H9 (cell line): ENCODE results near the gene CENPB. TPM values are rescaled to one million over a fixed set of nuclear protein-coding genes. Genes with fewer than 3 reads are reported as not detected.
A peak's percentile ranks its signal among the peaks of the same experiment; 100 is the strongest.

Experiments used
- DNase-seq: peaks from one replicate; pipeline ENCODE4 v3.0.0-alpha.2; 2017
- H2AFZ ChIP-seq: one replicate; pipeline ENCODE4 v1.6.1; 2013; ENCODE audit warnings: mild to moderate bottlenecking, low read length, control low read depth, moderate library complexity
- H2AK5ac ChIP-seq: 2 replicates; pipeline ENCODE4 v1.6.1; 2013; ENCODE audit warnings: low read length, control low read depth, mixed read lengths; ENCODE audit not compliant: insufficient read length
- H2BK120ac ChIP-seq: one replicate; pipeline ENCODE4 v1.6.1; 2013; ENCODE audit warnings: low read depth, mild to moderate bottlenecking, low read length, control low read depth, inconsistent platforms; ENCODE audit not compliant: poor library complexity, severe bottlenecking
- H2BK12ac ChIP-seq: 2 replicates; pipeline ENCODE4 v1.6.1; 2013; ENCODE audit warnings: low read length, control low read depth, mixed read lengths, low read depth; ENCODE audit not compliant: insufficient read length
- H2BK15ac ChIP-seq: 2 replicates; pipeline ENCODE4 v1.6.1; 2013; ENCODE audit warnings: low read depth, low read length, control low read depth
- H2BK20ac ChIP-seq: one replicate; pipeline ENCODE4 v1.6.1; 2013; ENCODE audit warnings: low read depth, mild to moderate bottlenecking, low read length, control low read depth, inconsistent platforms; ENCODE audit not compliant: poor library complexity, severe bottlenecking
- H2BK5ac ChIP-seq: 2 replicates; pipeline ENCODE4 v1.6.1; 2013; ENCODE audit warnings: low read length, control low read depth, mixed read lengths; ENCODE audit not compliant: insufficient read length
- H3K14ac ChIP-seq: 2 replicates; pipeline ENCODE4 v1.6.1; 2013; ENCODE audit warnings: low read length, control low read depth; ENCODE audit not compliant: insufficient read depth
- H3K18ac ChIP-seq: 2 replicates; pipeline ENCODE4 v1.6.1; 2013; ENCODE audit warnings: low read depth, mild to moderate bottlenecking, mixed read lengths, low read length, control low read depth; ENCODE audit not compliant: insufficient read length
- H3K23ac ChIP-seq: 2 replicates; pipeline ENCODE4 v1.6.1; 2013; ENCODE audit warnings: low read length, control low read depth, mixed read lengths, low read depth; ENCODE audit not compliant: insufficient read length
- H3K23me2 ChIP-seq: 2 replicates; pipeline ENCODE4 v1.6.1; 2013; ENCODE audit warnings: low read depth, mild to moderate bottlenecking, mixed read lengths, low read length, control low read depth; ENCODE audit not compliant: insufficient read length, poor library complexity, severe bottlenecking
- H3K27ac ChIP-seq: 2 replicates; pipeline ENCODE4 v1.5.1; 2013; ENCODE audit warnings: low read length, control low read depth, mixed read lengths, low read depth; ENCODE audit not compliant: insufficient read length
- H3K27me3 ChIP-seq: 2 replicates; pipeline ENCODE4 v1.6.1; 2013; ENCODE audit warnings: low read length, control low read depth, inconsistent platforms; ENCODE audit not compliant: insufficient read depth
- H3K4ac ChIP-seq: 2 replicates; pipeline ENCODE4 v1.6.1; 2013; ENCODE audit warnings: low read depth, mild to moderate bottlenecking, control low read depth, inconsistent platforms, low read length, moderate library complexity
- H3K4me1 ChIP-seq: 2 replicates; pipeline ENCODE4 v1.6.1; 2013; ENCODE audit warnings: low read length, control low read depth, inconsistent platforms; ENCODE audit not compliant: insufficient read depth
- H3K4me2 ChIP-seq: 2 replicates; pipeline ENCODE4 v1.6.1; 2013; ENCODE audit warnings: low read length, control low read depth, mixed read lengths; ENCODE audit not compliant: insufficient read length, insufficient read depth
- H3K56ac ChIP-seq: 2 replicates; pipeline ENCODE4 v1.6.1; 2013; ENCODE audit warnings: low read depth, mild to moderate bottlenecking, mixed read lengths, low read length, control low read depth; ENCODE audit not compliant: insufficient read length
- H3K79me1 ChIP-seq: 2 replicates; pipeline ENCODE4 v1.6.1; 2013; ENCODE audit warnings: low read depth, mild to moderate bottlenecking, moderate library complexity, low read length, control low read depth, inconsistent platforms; ENCODE audit not compliant: insufficient read depth, poor library complexity, severe bottlenecking
- H3K79me2 ChIP-seq: 2 replicates; pipeline ENCODE4 v1.6.1; 2013; ENCODE audit warnings: low read length, control low read depth, inconsistent platforms; ENCODE audit not compliant: insufficient read depth
- H3K9ac ChIP-seq: 2 replicates; pipeline ENCODE4 v1.6.1; 2013; ENCODE audit warnings: low read length, control low read depth, mixed read lengths; ENCODE audit not compliant: insufficient read length; ENCODE audit errors: extremely low read depth
- H3K9me3 ChIP-seq: one replicate; pipeline ENCODE4 v1.6.1; 2013; ENCODE audit warnings: low read depth, low read length, inconsistent platforms; ENCODE audit not compliant: control insufficient read depth
- H3T11ph ChIP-seq: one replicate; pipeline ENCODE4 v1.6.1; 2013; ENCODE audit warnings: mild to moderate bottlenecking, low read length, control low read depth, inconsistent platforms
- H4K20me1 ChIP-seq: one replicate; pipeline ENCODE4 v1.6.1; 2013; ENCODE audit not compliant: control insufficient read depth, insufficient read length, insufficient read depth
- H4K5ac ChIP-seq: 2 replicates; pipeline ENCODE4 v1.6.1; 2013; ENCODE audit warnings: low read depth, mild to moderate bottlenecking, mixed read lengths, low read length, control low read depth; ENCODE audit not compliant: insufficient read length
- H4K8ac ChIP-seq: replicated peaks from 2 replicates; pipeline ENCODE4 v1.6.1; 2013; ENCODE audit warnings: low read length, control low read depth, mixed read lengths, low read depth; ENCODE audit not compliant: insufficient read length
- H4K91ac ChIP-seq: 2 replicates; pipeline ENCODE4 v1.6.1; 2013; ENCODE audit warnings: low read depth, mild to moderate bottlenecking, moderate library complexity, mixed read lengths, low read length, control low read depth; ENCODE audit not compliant: insufficient read length
- H3K27ac Mint-ChIP-seq, 3 experiments: 2 replicates in 2 of 3; 3 replicates in 1 of 3; pipeline ENCODE4 v1.8.0; 2020 to 2021; ENCODE audit warnings: mixed read lengths in 3 of 3, mild to moderate bottlenecking in 1 of 3, moderate library complexity in 1 of 3
- H3K27me3 Mint-ChIP-seq: 2 replicates; pipeline ENCODE4 v1.8.0; 2021; ENCODE audit warnings: low read depth, mild to moderate bottlenecking, moderate library complexity, mixed read lengths
- H3K36me3 Mint-ChIP-seq, 3 experiments: 2 replicates in 2 of 3; 3 replicates in 1 of 3; pipeline ENCODE4 v1.8.0; 2020 to 2021; ENCODE audit warnings: low read depth in 3 of 3, mixed read lengths in 3 of 3; ENCODE audit not compliant: insufficient read depth in 1 of 3
- H3K4me1 Mint-ChIP-seq, 2 experiments: 2 replicates each; pipeline ENCODE4 v1.8.0; 2020; ENCODE audit warnings: mixed read lengths in 2 of 2
- H3K4me3 Mint-ChIP-seq, 2 experiments: 2 replicates in 1 of 2; 3 replicates in 1 of 2; pipeline ENCODE4 v1.8.0; 2020 to 2021; ENCODE audit warnings: mild to moderate bottlenecking in 2 of 2, mixed read lengths in 2 of 2, moderate library complexity in 1 of 2
- H3K9me3 Mint-ChIP-seq, 2 experiments: 2 replicates in 1 of 2; 3 replicates in 1 of 2; pipeline ENCODE4 v1.8.0; 2020; ENCODE audit warnings: mild to moderate bottlenecking in 2 of 2, mixed read lengths in 2 of 2, moderate library complexity in 1 of 2
- CTCF ChIP-seq: fragments of 200-600 bp; sonication (generic); conservative IDR thresholded peaks from 3 replicates; pipeline ENCODE4 v1.8.0; 2021; ENCODE audit warnings: antibody characterized with exemption, mild to moderate bottlenecking
- WGBS: extraction: QIAGEN DNeasy Blood & Tissue Kit; methylation state at CpG from one replicate; pipeline ENCODE4 v1.1.7; 2013; ENCODE audit warnings: missing lambda C conversion rate, low lambda C conversion rate, mixed read lengths; ENCODE audit not compliant: insufficient read length; ENCODE audit errors: extremely low coverage; 5-methylcytosine and 5-hydroxymethylcytosine counted together
- total RNA-seq: library from RNA; stranded (reverse); gene quantifications from 2 replicates; pipeline ENCODE4 v1.2.1, GENCODE V29; 2021

CENPB gene
- total RNA-seq, 1 experiment from 2014 or later: 63.1 TPM

- Mint-ChIP-seq H3K27ac (no peak overlapping the region), H3K27me3 (peaks cover 15% of the 10 kb centered on the region), H3K4me1 (peaks cover 17 to 38% of the 10 kb centered on the region in 2 experiments), H3K9me3 (no peaks in the 10 kb centered on the region), H3K36me3 (no peaks in the 10 kb centered on the region), H3K4me3 (no peak overlapping the region)
- Histone ChIP-seq H3K18ac (no peak overlapping the region), H2BK15ac (no peak overlapping the region), H2AK5ac (no peak overlapping the region), H2BK12ac (no peak overlapping the region), H3K4me2 (no peak overlapping the region), H3K9ac (no peak overlapping the region), H3K27ac (no peak overlapping the region), H3K56ac (no peak overlapping the region), H3K14ac (no peak overlapping the region), H2BK120ac (no peak overlapping the region), H2AFZ (no peak overlapping the region), H2BK5ac (no peak overlapping the region), H2BK20ac (no peak overlapping the region), H4K8ac (no peak overlapping the region), H3T11ph (no peak overlapping the region), H3K27me3 (no peaks in the 10 kb centered on the region), H3K23me2 (peaks cover 10% of the 10 kb centered on the region), H3K23ac (no peak overlapping the region), H4K91ac (no peak overlapping the region), H3K4me1 (peaks cover 3% of the 10 kb centered on the region; the same call in 1 of the 2 replicates), H3K4ac (no peak overlapping the region), H4K20me1 (no peaks in the 10 kb centered on the region), H3K79me2 (no peaks in the 10 kb centered on the region), H3K79me1 (no peaks in the 10 kb centered on the region), H3K9me3 (no peaks in the 10 kb centered on the region), H4K5ac (no peak overlapping the region)
- no CpG with 5 or more reads among the region's 15 CpGs for WGBS
- peak; percentile 7 for DNase-seq
- no peak for TF ChIP-seq CTCF
Measured at GRCh38 chr20:3740615-3741301, 45.8 kb downstream of the CENPB start.
